RWPE2 (cell line): ENCODE measurements around the gene SGF29.
"Not testable (repeated sequence)": the region's sequence is repeated elsewhere in the genome, so short reads cannot be mapped to it uniquely, and the experiment has no call there.

Experiments used
- ATAC-seq: fragments of 200-7000 bp; cut with Tn5 transposase; 3 replicates; pipeline ENCODE4 v1.9.1; 2021; ENCODE audit warnings: low read depth
- DNase-seq: peaks from one replicate; pipeline ENCODE4 v3.0.0-alpha.2; 2020; ENCODE audit warnings: low spot score
- H3K27ac ChIP-seq: fragments of 450-650 bp; 2 replicates; pipeline ENCODE4 v1.5.1; 2017; ENCODE audit warnings: mild to moderate bottlenecking; ENCODE audit not compliant: poor library complexity, severe bottlenecking
- H3K27me3 ChIP-seq: fragments of 250-450 bp; sonication (Bioruptor Pico); 2 replicates; pipeline ENCODE4 v1.5.1; 2021; ENCODE audit warnings: mild to moderate bottlenecking, moderate library complexity; ENCODE audit not compliant: insufficient read depth, poor library complexity, severe bottlenecking
- H3K36me3 ChIP-seq: fragments of 250-450 bp; sonication (Bioruptor Pico); 2 replicates; pipeline ENCODE4 v1.5.1; 2020; ENCODE audit warnings: low read depth, mild to moderate bottlenecking, moderate library complexity
- H3K4me1 ChIP-seq: fragments of 250-450 bp; sonication (Bioruptor Pico); 2 replicates; pipeline ENCODE4 v1.5.1; 2021; ENCODE audit warnings: mild to moderate bottlenecking, moderate library complexity; ENCODE audit not compliant: insufficient read depth, poor library complexity, severe bottlenecking
- H3K4me3 ChIP-seq: fragments of 250-450 bp; sonication (Bioruptor Pico); 2 replicates; pipeline ENCODE4 v1.5.1; 2021; ENCODE audit warnings: mild to moderate bottlenecking, moderate library complexity; ENCODE audit not compliant: severe bottlenecking
- H3K9me3 ChIP-seq: fragments of 250-450 bp; sonication (Bioruptor Pico); 2 replicates; pipeline ENCODE4 v1.5.1; 2021; ENCODE audit warnings: mild to moderate bottlenecking, moderate library complexity; ENCODE audit not compliant: severe bottlenecking
- TF ChIP-seq, protein P1 (sequence below): fragments of 450-650 bp; IDR thresholded peaks from one replicate; pipeline ENCODE4 v1.5.1; 2017; ENCODE audit warnings: mild to moderate bottlenecking, moderate library complexity; ENCODE audit not compliant: poor library complexity, severe bottlenecking

Gene SGF29

DNA sequence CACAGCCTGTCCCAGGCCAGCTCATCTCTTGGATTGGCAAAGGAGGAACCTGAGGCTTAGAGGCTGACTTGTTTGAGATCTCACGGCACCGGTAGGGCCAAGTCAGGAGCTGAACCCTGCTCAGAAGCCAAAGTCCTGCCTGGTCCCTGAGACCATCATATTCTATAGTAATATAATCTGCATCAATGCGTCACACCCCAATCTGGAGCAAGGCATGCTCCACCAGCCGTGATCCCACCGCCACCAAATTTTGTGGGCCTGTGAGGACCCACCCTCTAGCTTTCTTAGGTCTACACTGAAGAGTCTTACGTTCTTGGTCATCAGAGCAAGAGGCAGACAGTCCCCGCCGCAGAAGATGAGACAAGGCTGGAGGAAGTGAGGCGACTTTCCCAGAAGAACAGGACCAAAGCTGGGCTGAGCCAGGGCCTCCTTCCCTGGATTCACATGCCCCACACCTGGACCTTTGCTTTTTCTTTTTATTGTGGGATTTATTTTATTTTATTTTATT lies 53.5 kb downstream of the SGF29 start:
- no peaks in the 10 kb centered on the region for H3K36me3 ChIP-seq
- DNase-seq = no peak
- H3K4me1 ChIP-seq = no peaks in the 10 kb centered on the region
- TF ChIP-seq, protein P1, sequence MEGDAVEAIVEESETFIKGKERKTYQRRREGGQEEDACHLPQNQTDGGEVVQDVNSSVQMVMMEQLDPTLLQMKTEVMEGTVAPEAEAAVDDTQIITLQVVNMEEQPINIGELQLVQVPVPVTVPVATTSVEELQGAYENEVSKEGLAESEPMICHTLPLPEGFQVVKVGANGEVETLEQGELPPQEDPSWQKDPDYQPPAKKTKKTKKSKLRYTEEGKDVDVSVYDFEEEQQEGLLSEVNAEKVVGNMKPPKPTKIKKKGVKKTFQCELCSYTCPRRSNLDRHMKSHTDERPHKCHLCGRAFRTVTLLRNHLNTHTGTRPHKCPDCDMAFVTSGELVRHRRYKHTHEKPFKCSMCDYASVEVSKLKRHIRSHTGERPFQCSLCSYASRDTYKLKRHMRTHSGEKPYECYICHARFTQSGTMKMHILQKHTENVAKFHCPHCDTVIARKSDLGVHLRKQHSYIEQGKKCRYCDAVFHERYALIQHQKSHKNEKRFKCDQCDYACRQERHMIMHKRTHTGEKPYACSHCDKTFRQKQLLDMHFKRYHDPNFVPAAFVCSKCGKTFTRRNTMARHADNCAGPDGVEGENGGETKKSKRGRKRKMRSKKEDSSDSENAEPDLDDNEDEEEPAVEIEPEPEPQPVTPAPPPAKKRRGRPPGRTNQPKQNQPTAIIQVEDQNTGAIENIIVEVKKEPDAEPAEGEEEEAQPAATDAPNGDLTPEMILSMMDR = no peak
- no peak overlapping the region for H3K27ac ChIP-seq
- ATAC-seq = no peak
- H3K9me3 ChIP-seq = no peaks in the 10 kb centered on the region
- H3K27me3 ChIP-seq = no peaks in the 10 kb centered on the region
- no peak overlapping the region for H3K4me3 ChIP-seq

DNA sequence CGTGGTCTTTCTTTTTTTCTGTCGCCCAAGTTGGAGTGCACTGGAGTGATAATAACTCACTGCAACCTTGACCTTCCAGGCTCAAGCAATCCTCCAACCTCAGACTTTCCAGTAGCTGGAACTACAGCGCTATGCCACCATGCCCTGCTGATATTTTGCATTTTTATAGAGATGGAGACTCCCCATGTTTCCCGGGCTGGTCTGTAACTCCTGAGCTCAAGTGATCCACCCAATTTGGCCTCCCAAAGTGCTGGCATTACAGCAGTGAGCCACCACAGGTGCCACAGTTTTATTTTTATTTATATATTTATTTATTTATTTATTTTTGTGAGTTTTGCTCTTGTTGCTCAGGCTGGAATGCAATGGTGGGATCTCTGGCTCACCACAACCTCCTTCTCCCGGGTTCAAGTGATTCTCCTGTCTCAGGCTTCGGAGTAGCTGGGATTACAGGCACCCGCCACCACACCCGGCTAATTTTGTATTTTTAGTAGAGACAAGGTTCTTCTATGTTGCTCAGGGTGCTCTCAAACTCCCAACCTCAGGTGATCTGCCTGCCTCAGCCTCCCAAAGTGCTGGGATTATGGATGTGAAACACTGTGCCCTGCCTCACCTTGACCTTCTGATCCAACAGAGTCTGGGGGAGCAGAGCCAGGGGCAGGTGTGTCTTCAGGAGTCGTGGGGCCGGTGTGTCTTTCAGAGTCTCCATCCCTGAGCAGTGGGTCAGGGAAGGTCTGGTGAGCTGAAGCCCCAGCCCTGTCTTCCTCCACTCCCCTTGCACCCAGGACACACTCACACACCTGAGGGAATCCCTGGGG lies 54.2 kb downstream of the SGF29 start:
- ATAC-seq, H3K4me3 ChIP-seq, H3K9me3 ChIP-seq, H3K4me1 ChIP-seq, H3K27me3 ChIP-seq, DNase-seq, H3K27ac ChIP-seq, H3K36me3 ChIP-seq: not testable (repeated sequence)

- H3K27me3 ChIP-seq, H3K4me3 ChIP-seq, DNase-seq, H3K36me3 ChIP-seq, H3K27ac ChIP-seq, ATAC-seq, H3K4me1 ChIP-seq, H3K9me3 ChIP-seq: not testable (repeated sequence)
These were observed 54.7 kb downstream of the SGF29 start for GRCh38 chr16:28608496-28608808.

- H3K4me3 ChIP-seq, DNase-seq, H3K27me3 ChIP-seq, H3K4me1 ChIP-seq, ATAC-seq, H3K9me3 ChIP-seq, H3K36me3 ChIP-seq, H3K27ac ChIP-seq: not testable (repeated sequence)
These were observed 55.3 kb downstream of the SGF29 start for GRCh38 chr16:28608867-28609596.

DNA sequence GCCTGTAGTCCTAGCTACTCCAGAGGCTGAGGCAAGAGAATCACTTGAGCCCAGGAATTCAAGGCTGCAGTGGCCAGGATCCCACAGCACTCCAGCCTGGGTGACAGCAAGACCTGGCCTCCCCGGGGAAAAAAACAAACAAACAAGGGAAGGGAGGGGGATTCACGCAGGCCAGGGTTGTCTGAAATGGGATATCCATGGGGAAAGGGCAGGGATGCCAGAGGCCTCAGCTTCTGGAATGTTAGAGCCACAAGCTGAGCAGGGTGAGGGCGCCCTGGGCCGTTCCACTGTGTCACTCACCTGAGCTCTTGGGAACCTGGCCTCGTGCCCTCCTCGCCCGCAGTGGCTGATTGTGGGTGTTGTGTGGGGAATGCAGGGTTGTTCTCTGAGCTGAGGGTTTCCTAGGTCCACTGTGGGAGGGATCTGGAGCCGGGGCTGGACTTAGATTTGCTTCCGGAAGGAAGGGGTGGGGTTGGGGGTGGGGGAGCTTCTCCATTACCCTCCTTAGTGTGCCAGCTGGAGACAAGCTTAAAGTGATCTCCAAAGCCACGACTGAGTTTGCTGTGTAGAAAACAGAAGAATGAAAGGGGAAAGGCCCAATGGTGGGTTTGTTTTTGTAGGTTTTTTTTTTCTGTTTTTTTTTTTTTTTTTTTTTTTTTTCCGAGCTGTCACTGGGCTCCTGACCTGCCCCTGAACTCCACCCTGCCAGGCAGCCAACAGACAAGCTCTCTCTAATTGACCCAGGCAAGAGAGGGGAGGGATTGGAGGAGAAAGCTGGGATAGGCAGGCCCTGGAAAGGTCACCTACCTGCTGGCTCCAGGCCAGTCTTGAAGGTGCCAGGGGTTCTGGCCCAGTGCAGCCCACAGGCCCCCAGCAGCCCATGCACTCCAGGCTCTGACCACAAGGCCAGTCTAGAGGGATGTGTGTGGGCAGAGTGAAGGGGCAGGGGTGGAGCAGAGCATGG lies 56.2 kb downstream of the SGF29 start, which contains the start of gene SULT1A1:
Gene SULT1A1, minus strand, starts transcription at position 414 of the 964 bp plus-strand sequence. CDS start 1,189 bp downstream, outside the sequence.
- no peaks in the 10 kb centered on the region for H3K27me3 ChIP-seq

More for the DNA sequence above, 56.2 kb downstream of the SGF29 start, which contains the start of gene SULT1A1:
- no peak for DNase-seq
- no peak for ATAC-seq
- H3K9me3 ChIP-seq = no peaks in the 10 kb centered on the region
- H3K4me3 ChIP-seq = no peak within 1 kb of the TSS
- no peaks in the 10 kb centered on the region for H3K4me1 ChIP-seq
- H3K27ac ChIP-seq = no peak within 1 kb of the TSS
- H3K36me3 ChIP-seq = no peaks in the 10 kb centered on the region
- TF ChIP-seq, protein P1 = no peak
